ENCODE measurements around the gene LOC128125822.
A peak's percentile ranks its signal among the peaks of the same experiment; 100 is the strongest.

Gene LOC128125822

GRCh38 chr6:63597141-63598048 lies 25.1 kb downstream of the LOC128125822 start:
- H3K27ac ChIP-seq (ENCODE audit: low read depth, low read length): no peak overlapping the region
- no peaks in the 10 kb centered on the region for H3K9me3 ChIP-seq (ENCODE audit: control insufficient read depth in 5 of 5, low read length in 5 of 5)
- peak overlapping the region in 1 of 5 donors; percentile 15 for H3K9ac ChIP-seq (ENCODE audit: low read length in 5 of 5)
- H3K4me3 ChIP-seq (ENCODE audit: low read depth in 1 of 5, low read length in 5 of 5): peak overlapping the region; percentile 58 to 90 (median 82)
- H3K36me3 ChIP-seq (ENCODE audit: control insufficient read depth in 5 of 5, insufficient read depth in 5 of 5, low read length in 5 of 5): no peaks in the 10 kb centered on the region
- H3K27me3 ChIP-seq (ENCODE audit: control insufficient read depth in 5 of 5, insufficient read depth in 4 of 5, low read length in 5 of 5): no peaks in the 10 kb centered on the region
- peaks cover 0 to 10% (median 8%) of the 10 kb centered on the region in 5 donors for H3K4me1 ChIP-seq (ENCODE audit: control insufficient read depth in 5 of 5, insufficient read depth in 5 of 5, low read length in 5 of 5)

- Histone ChIP-seq H3K9ac (ENCODE audit: low read length in 5 of 5) (peak overlapping the region in 4 of 5 donors; percentile 15 to 68 (median 67)), H3K27me3 (ENCODE audit: control insufficient read depth in 5 of 5, insufficient read depth in 4 of 5, low read length in 5 of 5) (no peaks in the 10 kb centered on the region), H3K9me3 (ENCODE audit: control insufficient read depth in 5 of 5, low read length in 5 of 5) (no peaks in the 10 kb centered on the region), H3K4me1 (ENCODE audit: control insufficient read depth in 5 of 5, insufficient read depth in 5 of 5, low read length in 5 of 5) (peaks cover 0 to 10% (median 8%) of the 10 kb centered on the region in 5 donors), H3K27ac (ENCODE audit: low read depth, low read length) (no peak overlapping the region), H3K36me3 (ENCODE audit: control insufficient read depth in 5 of 5, insufficient read depth in 5 of 5, low read length in 5 of 5) (no peaks in the 10 kb centered on the region), H3K4me3 (ENCODE audit: low read depth in 1 of 5, low read length in 5 of 5) (peak overlapping the region; percentile 58 to 90 (median 82))
These were observed 26.1 kb downstream of the LOC128125822 start for GRCh38 chr6:63598049-63599036.

- H3K9me3 ChIP-seq (ENCODE audit: control insufficient read depth in 5 of 5, low read length in 5 of 5): no peaks in the 10 kb centered on the region
These were observed 27.0 kb downstream of the LOC128125822 start for GRCh38 chr6:63599243-63599642.

GRCh38 chr6:63600136-63600535 lies 27.9 kb downstream of the LOC128125822 start:
- no peaks in the 10 kb centered on the region for H3K36me3 ChIP-seq (ENCODE audit: control insufficient read depth in 5 of 5, insufficient read depth in 5 of 5, low read length in 5 of 5)
- H3K27ac ChIP-seq (ENCODE audit: low read depth, low read length): no peak overlapping the region
- peaks cover 0 to 10% (median 8%) of the 10 kb centered on the region in 5 donors for H3K4me1 ChIP-seq (ENCODE audit: control insufficient read depth in 5 of 5, insufficient read depth in 5 of 5, low read length in 5 of 5)
- H3K4me3 ChIP-seq (ENCODE audit: low read depth in 1 of 5, low read length in 5 of 5): no peak overlapping the region
- no peak overlapping the region for H3K9ac ChIP-seq (ENCODE audit: low read length in 5 of 5)
- H3K27me3 ChIP-seq (ENCODE audit: control insufficient read depth in 5 of 5, insufficient read depth in 4 of 5, low read length in 5 of 5): no peaks in the 10 kb centered on the region
- H3K9me3 ChIP-seq (ENCODE audit: control insufficient read depth in 5 of 5, low read length in 5 of 5): no peaks in the 10 kb centered on the region

More at GRCh38 chr6:63599243-63599642, 27.0 kb downstream of the LOC128125822 start:
- Histone ChIP-seq H3K27ac (ENCODE audit: low read depth, low read length) (no peak overlapping the region), H3K4me3 (ENCODE audit: low read depth in 1 of 5, low read length in 5 of 5) (no peak overlapping the region), H3K36me3 (ENCODE audit: control insufficient read depth in 5 of 5, insufficient read depth in 5 of 5, low read length in 5 of 5) (no peaks in the 10 kb centered on the region), H3K27me3 (ENCODE audit: control insufficient read depth in 5 of 5, insufficient read depth in 4 of 5, low read length in 5 of 5) (no peaks in the 10 kb centered on the region), H3K4me1 (ENCODE audit: control insufficient read depth in 5 of 5, insufficient read depth in 5 of 5, low read length in 5 of 5) (peaks cover 0 to 10% (median 8%) of the 10 kb centered on the region in 5 donors), H3K9ac (ENCODE audit: low read length in 5 of 5) (no peak overlapping the region)

- Histone ChIP-seq H3K4me3 (ENCODE audit: low read depth in 1 of 5, low read length in 5 of 5) (no peak overlapping the region), H3K36me3 (ENCODE audit: control insufficient read depth in 5 of 5, insufficient read depth in 5 of 5, low read length in 5 of 5) (no peaks in the 10 kb centered on the region), H3K27me3 (ENCODE audit: control insufficient read depth in 5 of 5, insufficient read depth in 4 of 5, low read length in 5 of 5) (no peaks in the 10 kb centered on the region), H3K4me1 (ENCODE audit: control insufficient read depth in 5 of 5, insufficient read depth in 5 of 5, low read length in 5 of 5) (no peaks in the 10 kb centered on the region), H3K9me3 (ENCODE audit: control insufficient read depth in 5 of 5, low read length in 5 of 5) (no peaks in the 10 kb centered on the region), H3K27ac (ENCODE audit: low read depth, low read length) (no peak overlapping the region), H3K9ac (ENCODE audit: low read length in 5 of 5) (no peak overlapping the region)
These were observed 37.0 kb downstream of the LOC128125822 start for GRCh38 chr6:63609231-63609630.

GRCh38 chr6:63610944-63611343 lies 38.7 kb downstream of the LOC128125822 start:
- Histone ChIP-seq H3K27me3 (ENCODE audit: control insufficient read depth in 5 of 5, insufficient read depth in 4 of 5, low read length in 5 of 5) (no peaks in the 10 kb centered on the region), H3K4me1 (ENCODE audit: control insufficient read depth in 5 of 5, insufficient read depth in 5 of 5, low read length in 5 of 5) (no peaks in the 10 kb centered on the region), H3K9ac (ENCODE audit: low read length in 5 of 5) (no peak overlapping the region), H3K27ac (ENCODE audit: low read depth, low read length) (no peak overlapping the region), H3K4me3 (ENCODE audit: low read depth in 1 of 5, low read length in 5 of 5) (no peak overlapping the region), H3K36me3 (ENCODE audit: control insufficient read depth in 5 of 5, insufficient read depth in 5 of 5, low read length in 5 of 5) (no peaks in the 10 kb centered on the region), H3K9me3 (ENCODE audit: control insufficient read depth in 5 of 5, low read length in 5 of 5) (no peaks in the 10 kb centered on the region)

- Histone ChIP-seq H3K36me3 (ENCODE audit: control insufficient read depth in 5 of 5, insufficient read depth in 5 of 5, low read length in 5 of 5) (no peaks in the 10 kb centered on the region), H3K27ac (ENCODE audit: low read depth, low read length) (no peak overlapping the region), H3K4me1 (ENCODE audit: control insufficient read depth in 5 of 5, insufficient read depth in 5 of 5, low read length in 5 of 5) (no peaks in the 10 kb centered on the region), H3K9me3 (ENCODE audit: control insufficient read depth in 5 of 5, low read length in 5 of 5) (no peaks in the 10 kb centered on the region), H3K4me3 (ENCODE audit: low read depth in 1 of 5, low read length in 5 of 5) (no peak overlapping the region), H3K27me3 (ENCODE audit: control insufficient read depth in 5 of 5, insufficient read depth in 4 of 5, low read length in 5 of 5) (no peaks in the 10 kb centered on the region), H3K9ac (ENCODE audit: low read length in 5 of 5) (no peak overlapping the region)
These were observed 39.3 kb downstream of the LOC128125822 start for GRCh38 chr6:63611560-63611959.

GRCh38 chr6:63615590-63615989 lies 43.3 kb downstream of the LOC128125822 start:
- no peak overlapping the region for H3K9ac ChIP-seq (ENCODE audit: low read length in 5 of 5)
- no peak overlapping the region for H3K4me3 ChIP-seq (ENCODE audit: low read depth in 1 of 5, low read length in 5 of 5)

More at GRCh38 chr6:63615590-63615989, 43.3 kb downstream of the LOC128125822 start:
- Histone ChIP-seq H3K4me1 (ENCODE audit: control insufficient read depth in 5 of 5, insufficient read depth in 5 of 5, low read length in 5 of 5) (no peaks in the 10 kb centered on the region), H3K9me3 (ENCODE audit: control insufficient read depth in 5 of 5, low read length in 5 of 5) (no peaks in the 10 kb centered on the region), H3K27me3 (ENCODE audit: control insufficient read depth in 5 of 5, insufficient read depth in 4 of 5, low read length in 5 of 5) (no peaks in the 10 kb centered on the region), H3K27ac (ENCODE audit: low read depth, low read length) (no peak overlapping the region), H3K36me3 (ENCODE audit: control insufficient read depth in 5 of 5, insufficient read depth in 5 of 5, low read length in 5 of 5) (no peaks in the 10 kb centered on the region)

Data from subcutaneous abdominal adipose tissue (tissue), 5 donors.